ENCODE data around the gene PADI2. TPM values are rescaled to one million over a fixed set of nuclear protein-coding genes. Genes with fewer than 3 reads are reported as not detected.

PADI2 gene
- polyA plus RNA-seq, 4 donors = 0.35 to 3.3 (median 2.4) TPM

- DNase-seq (ENCODE audit: low read depth in 4 of 4, low spot score in 3 of 4) = no peak
Observed at GRCh38 chr1:17061486-17061885, 57.8 kb downstream of the PADI2 start.

- no peak for DNase-seq (ENCODE audit: low read depth in 4 of 4, low spot score in 3 of 4)
Observed at GRCh38 chr1:17060306-17060749, 58.9 kb downstream of the PADI2 start.

- DNase-seq (ENCODE audit: low read depth in 4 of 4, low spot score in 3 of 4) = no peak
Observed at GRCh38 chr1:17059391-17060305, 59.6 kb downstream of the PADI2 start.

DNA sequence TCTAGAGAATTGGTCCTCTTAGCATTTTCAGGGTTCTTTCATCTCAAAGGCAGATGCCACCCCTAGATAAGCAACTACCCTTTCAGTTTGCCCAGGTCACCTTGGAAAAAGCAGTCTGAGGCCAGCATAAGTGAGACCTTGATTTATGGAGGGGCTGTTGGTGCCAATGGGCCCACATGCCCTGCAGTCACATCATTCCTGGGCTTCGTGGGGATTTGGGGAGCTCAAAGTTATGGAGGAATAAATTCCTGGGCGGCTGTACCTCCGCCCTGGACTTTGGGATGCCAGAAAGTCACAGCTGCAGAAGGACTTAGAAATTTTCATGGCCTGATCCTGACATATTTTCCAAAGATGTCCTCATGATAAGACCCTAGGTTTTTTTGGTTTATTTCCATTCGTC is 62.7 kb downstream of the PADI2 start:
- no peak for DNase-seq (ENCODE audit: low read depth in 4 of 4, low spot score in 3 of 4)

DNA sequence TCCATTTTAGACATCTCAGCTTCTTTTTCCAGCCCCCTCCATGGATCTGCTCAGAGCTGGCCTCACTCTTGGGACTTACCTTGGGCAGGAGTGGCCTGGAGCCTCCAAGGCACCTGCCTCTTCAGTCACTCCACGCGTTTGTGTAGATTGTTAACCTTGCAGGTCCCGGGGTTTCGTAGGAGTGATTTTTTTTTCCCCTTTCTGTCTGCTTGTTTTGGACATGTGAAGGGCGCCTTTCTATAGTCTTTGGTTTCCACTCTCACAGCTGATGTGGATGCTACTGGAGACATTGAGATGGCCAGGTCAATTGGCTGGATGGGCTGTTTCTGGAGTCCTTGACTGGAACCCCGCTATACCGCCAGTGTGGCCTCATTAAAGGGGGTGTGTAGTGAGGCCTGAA is 63.5 kb downstream of the PADI2 start:
- no peak for DNase-seq (ENCODE audit: low read depth in 4 of 4, low spot score in 3 of 4)

DNA sequence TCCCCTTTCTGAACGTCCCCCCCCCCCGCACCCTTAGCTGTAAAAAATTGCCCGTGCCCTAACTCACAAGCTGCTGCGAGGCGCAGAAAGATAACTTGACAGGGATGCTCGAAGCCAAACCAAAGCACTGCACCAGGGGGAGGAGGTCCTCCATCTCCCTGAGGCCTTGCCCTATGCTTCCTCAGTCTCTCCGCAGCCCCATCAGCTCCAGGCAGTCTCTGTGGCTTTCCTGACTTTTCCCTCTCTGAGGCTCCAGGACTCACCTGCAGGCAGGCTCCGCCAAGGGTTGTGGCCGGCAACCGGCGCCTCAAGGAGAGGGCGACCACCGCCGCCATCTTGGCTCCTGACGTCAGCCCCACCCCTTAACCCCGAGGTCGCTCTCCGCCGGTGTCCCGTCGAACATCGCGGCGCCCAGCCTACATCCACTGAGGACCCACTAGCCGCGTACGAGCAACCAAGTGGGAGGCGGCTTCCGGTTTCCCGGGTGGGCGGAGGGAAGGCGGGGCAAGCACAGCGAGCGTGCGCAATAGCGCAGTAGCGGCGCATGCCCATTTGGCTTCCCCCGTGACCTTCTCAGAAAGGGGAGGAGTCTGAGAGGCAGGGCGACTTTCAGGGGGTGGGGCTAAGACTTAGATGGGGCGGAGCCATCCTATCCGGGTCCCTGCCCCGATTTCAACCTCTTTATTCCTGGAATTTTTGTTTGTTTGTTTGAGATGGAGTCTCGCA is 65.4 kb downstream of the PADI2 start, which contains the start of gene SDHB:
Gene SDHB, minus strand, starts transcription at position 348 of the 726 bp plus-strand sequence. Its CDS starts 13 bp downstream, at position 335.
- DNase-seq (ENCODE audit: low read depth in 4 of 4, low spot score in 3 of 4) = peak; percentile 96 to 98 (median 97)

- DNase-seq (ENCODE audit: low read depth in 4 of 4, low spot score in 3 of 4) = peak in 1 of 4 donors; percentile 9
Observed at GRCh38 chr1:17053086-17053684, 66.1 kb downstream of the PADI2 start.

DNA sequence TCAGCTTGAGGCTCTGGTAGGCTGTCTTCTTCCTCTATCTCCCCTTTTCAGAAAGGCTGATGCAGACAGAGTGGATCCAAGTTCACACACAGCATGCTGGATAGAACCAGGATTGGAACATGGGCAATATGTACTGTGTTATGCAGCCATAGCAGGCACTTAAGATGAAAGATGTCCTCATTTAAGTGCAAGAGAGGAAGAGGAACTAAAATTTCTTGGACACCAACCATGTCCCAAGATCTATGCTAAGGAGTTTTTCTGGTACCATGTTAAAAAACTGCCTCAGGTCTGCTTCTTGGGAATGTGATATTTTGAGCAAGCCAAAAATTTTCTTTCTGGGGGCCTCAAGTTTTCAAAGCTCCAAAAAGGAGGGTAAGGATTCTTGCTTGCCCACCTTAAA is 66.6 kb downstream of the PADI2 start:
- no peak for DNase-seq (ENCODE audit: low read depth in 4 of 4, low spot score in 3 of 4)

DNA sequence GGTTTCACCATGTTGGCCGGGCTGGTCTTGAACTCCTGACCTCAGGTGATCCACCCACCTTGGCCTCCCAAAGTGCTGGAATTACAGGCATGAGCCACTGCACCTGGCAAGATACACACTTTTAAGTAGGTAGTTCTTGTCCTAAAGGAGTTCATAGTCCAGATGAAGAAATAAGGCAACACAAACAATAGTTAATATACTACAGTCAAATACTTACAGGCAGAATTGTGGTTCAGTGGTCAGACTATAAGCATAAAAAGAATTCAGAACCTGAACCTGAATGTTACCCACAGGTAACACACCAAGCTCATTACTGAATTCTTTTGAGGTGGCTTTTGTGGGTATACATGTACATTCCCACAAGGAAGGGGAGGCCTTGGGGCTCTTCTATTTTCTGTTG is 67.2 kb downstream of the PADI2 start:
- no peak for DNase-seq (ENCODE audit: low read depth in 4 of 4, low spot score in 3 of 4)

DNA sequence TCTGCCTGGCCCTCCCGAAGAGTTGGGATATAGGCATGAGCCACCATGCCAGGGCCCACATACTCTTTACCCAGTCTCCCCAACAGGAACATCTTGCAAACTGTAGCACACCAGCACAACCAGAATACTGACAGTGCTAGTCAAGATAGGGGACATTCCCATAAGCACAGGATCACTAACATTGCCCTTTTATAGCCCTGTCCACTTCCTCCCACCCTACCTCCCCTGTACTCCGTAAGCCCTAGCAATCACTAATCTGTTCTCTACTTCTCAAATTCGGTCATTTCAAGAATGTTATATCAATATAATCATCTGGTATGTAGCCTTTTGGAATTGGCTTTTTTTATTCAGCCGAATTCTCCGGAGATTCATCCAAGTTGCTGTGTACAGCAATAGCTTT is 71.3 kb downstream of the PADI2 start:
- DNase-seq (ENCODE audit: low read depth in 4 of 4, low spot score in 3 of 4) = no peak

DNA sequence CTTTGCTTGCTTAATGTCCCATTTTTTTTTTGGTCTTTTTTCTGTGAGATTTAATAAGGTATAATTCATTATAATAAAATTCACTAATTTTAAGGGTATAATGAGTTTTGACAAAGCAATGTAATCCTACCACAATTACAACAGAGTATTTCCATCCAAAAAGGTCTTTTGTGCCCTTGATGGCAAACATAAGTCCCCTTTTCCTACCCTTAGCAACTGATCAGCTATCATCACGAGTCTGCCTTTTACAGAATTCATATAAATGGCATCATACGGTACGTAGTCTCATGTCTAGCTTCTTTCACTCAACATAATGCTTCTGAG is 73.0 kb downstream of the PADI2 start:
- no peak for DNase-seq (ENCODE audit: low read depth in 4 of 4, low spot score in 3 of 4)

DNA sequence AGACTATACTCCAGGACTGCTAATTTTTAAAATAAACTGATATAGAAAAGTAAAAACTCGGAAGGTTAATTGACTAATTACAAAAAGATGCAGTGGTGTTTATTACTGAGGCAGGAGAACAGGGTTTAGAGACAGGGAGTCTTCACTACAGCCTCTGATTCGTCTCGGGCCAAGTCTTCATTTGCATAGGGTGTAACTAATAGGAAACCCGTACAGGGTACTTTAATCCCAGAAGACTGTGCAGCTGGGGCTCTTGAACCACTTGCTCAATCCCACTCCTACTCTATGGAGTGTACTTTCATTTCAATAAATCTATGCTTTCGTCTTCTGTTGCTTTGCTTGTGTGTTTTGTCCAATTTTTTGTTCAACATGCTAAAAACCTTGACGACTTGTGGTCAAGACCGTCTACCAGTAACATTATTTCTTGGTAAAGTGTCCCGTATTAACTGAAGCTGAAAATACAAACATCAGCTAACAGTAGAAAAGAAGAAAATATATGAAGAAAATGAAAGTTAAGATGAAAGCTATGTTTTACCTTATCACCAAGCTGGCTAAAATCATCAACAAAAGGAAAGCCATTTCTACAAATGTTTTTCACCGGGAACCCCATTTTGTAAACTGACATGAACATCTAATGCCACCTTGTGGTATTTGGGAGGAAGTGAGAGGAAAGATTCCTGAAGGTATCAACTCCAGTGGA is 73.5 kb downstream of the PADI2 start:
- no peak for DNase-seq (ENCODE audit: low read depth in 4 of 4, low spot score in 3 of 4)

DNA sequence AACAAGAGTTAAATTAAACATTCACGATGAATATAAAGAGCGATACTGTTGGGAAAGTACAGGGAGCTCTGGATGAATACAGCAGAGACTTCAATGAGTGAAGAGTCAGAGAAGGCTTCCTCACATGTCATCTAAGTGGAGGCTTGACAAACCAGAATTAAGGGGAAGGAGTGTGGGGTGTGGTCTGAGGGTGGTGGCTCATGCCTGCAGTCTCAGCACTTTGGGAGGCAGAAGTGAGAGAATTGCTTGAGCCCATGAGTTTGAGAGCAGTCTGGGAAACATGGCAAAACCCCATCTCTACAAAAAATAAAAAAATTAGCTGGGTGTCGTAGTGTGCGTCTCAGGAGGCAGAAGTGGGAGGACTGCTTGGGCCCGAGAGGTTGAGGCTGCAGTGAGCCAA is 74.1 kb downstream of the PADI2 start:
- no peak for DNase-seq (ENCODE audit: low read depth in 4 of 4, low spot score in 3 of 4)

DNA sequence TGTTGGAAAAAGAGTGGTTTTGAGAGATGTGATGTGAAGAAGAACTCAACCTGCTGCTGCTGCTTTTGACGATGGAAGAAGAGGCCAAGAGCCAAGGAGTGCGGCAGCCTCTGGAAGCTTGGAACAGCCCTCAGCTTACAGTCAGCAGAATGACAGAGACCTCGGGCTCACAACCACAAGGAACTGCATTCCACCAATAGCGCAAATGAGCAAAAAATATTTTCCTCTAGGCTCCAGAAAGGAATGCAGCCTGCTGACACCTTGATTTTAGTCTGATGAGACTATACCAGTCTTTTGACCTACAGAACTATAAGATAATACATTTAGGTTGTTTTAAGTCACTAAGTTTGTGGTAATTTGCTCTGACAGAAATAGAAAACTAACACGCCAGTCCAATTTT is 75.6 kb downstream of the PADI2 start:
- DNase-seq (ENCODE audit: low read depth in 4 of 4, low spot score in 3 of 4) = no peak

GRCh38 chr1:17040135-17040534 is 79.1 kb downstream of the PADI2 start:
- no peak for DNase-seq (ENCODE audit: low read depth in 4 of 4, low spot score in 3 of 4)

GRCh38 chr1:17039522-17039921 is 79.7 kb downstream of the PADI2 start:
- DNase-seq (ENCODE audit: low read depth in 4 of 4, low spot score in 3 of 4) = no peak

DNA sequence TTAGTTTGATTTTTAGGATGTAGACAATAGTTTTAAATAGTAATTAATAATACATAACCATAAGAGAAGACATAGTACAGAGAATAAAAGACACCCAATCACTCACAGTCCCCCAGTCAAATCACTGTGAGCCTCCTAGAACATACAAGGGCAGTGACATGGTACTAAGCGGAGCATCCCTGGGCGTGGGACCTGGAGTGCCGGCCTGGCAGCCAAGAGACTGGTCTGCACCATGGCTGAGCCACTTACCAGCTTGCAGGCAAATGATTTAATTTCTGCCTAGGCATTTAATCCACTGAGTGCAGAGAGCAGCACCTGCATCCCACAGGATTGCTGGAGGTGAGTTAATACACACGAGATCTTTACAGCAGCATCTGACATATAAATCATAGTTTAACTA is 85.8 kb downstream of the PADI2 start:
- DNase-seq (ENCODE audit: low read depth in 4 of 4, low spot score in 3 of 4) = no peak

DNA sequence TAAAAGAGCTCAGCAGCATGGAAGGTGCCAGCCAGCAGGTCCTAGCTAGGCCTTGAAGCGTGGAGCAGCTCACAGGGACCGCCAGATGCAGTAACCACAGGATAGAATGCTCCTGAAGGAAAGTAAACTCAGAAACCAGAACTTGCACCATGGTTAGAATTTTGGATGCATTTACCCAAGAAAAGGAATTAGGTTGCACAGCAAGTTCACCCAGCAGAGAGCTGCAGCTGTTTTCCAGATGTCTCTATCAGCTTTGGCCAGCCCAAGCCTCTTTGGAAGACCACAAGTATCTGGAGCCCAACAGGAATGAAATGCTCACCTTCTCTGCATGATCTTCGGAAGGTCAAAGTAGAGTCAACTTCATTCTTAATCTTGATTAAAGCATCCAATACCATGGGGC is 86.5 kb downstream of the PADI2 start:
- no peak for DNase-seq (ENCODE audit: low read depth in 4 of 4, low spot score in 3 of 4)

GRCh38 chr1:17031436-17031835 is 87.8 kb downstream of the PADI2 start:
- no peak for DNase-seq (ENCODE audit: low read depth in 4 of 4, low spot score in 3 of 4)

GRCh38 chr1:17030206-17030605 is 89.0 kb downstream of the PADI2 start:
- DNase-seq (ENCODE audit: low read depth in 4 of 4, low spot score in 3 of 4) = no peak

- no peak for DNase-seq (ENCODE audit: low read depth in 4 of 4, low spot score in 3 of 4)
Observed at GRCh38 chr1:17028662-17029188, 90.5 kb downstream of the PADI2 start.
